ENCODE results near the gene KANSL1. TPM values are rescaled to one million over a fixed set of nuclear protein-coding genes. Genes with fewer than 3 reads are reported as not detected.
"Not testable (repeated sequence)": the region's sequence is repeated elsewhere in the genome, so short reads cannot be mapped to it uniquely, and the experiment has no call there.

The KANSL1 gene
- total and polyA plus RNA-seq, 2 of the 4 experiments (the other 2 are of a cell fraction), result 19.1 to 49.6 TPM

DNA sequence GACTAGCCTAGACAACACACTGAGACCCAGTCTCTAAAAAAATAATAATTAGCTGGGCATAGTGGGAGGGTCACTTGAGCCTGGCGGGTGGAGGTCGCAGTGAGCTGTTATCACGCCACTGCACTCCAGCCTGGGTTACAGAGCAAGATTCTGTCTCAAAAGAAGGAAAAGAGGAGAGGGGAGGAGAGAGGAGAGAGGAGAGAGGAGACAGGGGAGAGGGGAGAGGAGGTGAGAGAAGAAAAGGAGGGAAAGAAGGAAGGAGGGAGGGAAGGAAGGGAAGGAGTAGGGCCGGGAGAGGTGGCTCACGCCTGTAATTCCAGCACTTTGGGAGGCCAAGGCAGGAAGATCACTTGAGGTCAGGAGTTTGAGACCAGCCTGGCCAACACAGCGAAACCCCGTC is 9.8 kb downstream of the KANSL1 start:
- intact Hi-C loops (cut with micrococcal nuclease); H4K8ac ChIP-seq (ENCODE audit: low read depth in 2 of 2, low read length in 2 of 2); CTCF ChIA-PET; H3K14ac ChIP-seq (replicated peaks; ENCODE audit: low read depth, low read length); H3K36me3 ChIP-seq (ENCODE audit: control insufficient read depth, insufficient read depth, low read length); H3K9ac ChIP-seq (ENCODE audit: low read depth, low read length); POLR2A ChIA-PET (ENCODE audit: unreplicated experiment); H3K18ac ChIP-seq (ENCODE audit: low read depth, low read length); H3K9me3 ChIP-seq (ENCODE audit: control insufficient read depth, insufficient read depth, low read length); H3K27ac ChIP-seq (ENCODE audit: insufficient read depth, low read length); H2BK20ac ChIP-seq (ENCODE audit: low read depth, low read length); in situ Hi-C loops (cut with MboI; ENCODE audit: low sequenced_read_pairs); H2BK120ac ChIP-seq (ENCODE audit: low read depth, low read length); ATAC-seq (ENCODE audit: low read depth); H2AFZ ChIP-seq (replicated peaks; ENCODE audit: low read length, poor library complexity); H3K56ac ChIP-seq (ENCODE audit: extremely low read depth, insufficient read depth, low read length); H3K23ac ChIP-seq (ENCODE audit: low read depth, low read length); H2AK5ac ChIP-seq (ENCODE audit: low read depth, low read length); H2BK15ac ChIP-seq (ENCODE audit: low read depth, low read length); H4K91ac ChIP-seq (ENCODE audit: insufficient read depth, low read depth, low read length); H3K4ac ChIP-seq (ENCODE audit: low read depth, low read length); BruUV-seq (replicated peaks); H2AK9ac ChIP-seq (replicated peaks; ENCODE audit: low read depth, low read length, poor library complexity); H2BK5ac ChIP-seq (ENCODE audit: low read depth, low read length, poor library complexity, severe bottlenecking); H4K5ac ChIP-seq (ENCODE audit: low read depth, low read length); H3K4me2 ChIP-seq (ENCODE audit: low read depth, low read length); DNase-seq; H3K4me3 ChIP-seq (ENCODE audit: insufficient read depth, low read depth, low read length); dilution Hi-C loops (cut with HindIII; ENCODE audit: low sequenced_read_pairs, unreplicated experiment); H3K27me3 ChIP-seq (ENCODE audit: control insufficient read depth, insufficient read depth, low read length); H3K4me1 ChIP-seq (ENCODE audit: control insufficient read depth, insufficient read depth, low read length): not testable (repeated sequence)
- peaks cover 100% of the 10 kb centered on the region for H4K20me1 ChIP-seq (ENCODE audit: insufficient read depth, low read length)
- peaks cover 7 to 70% of the 10 kb centered on the region in 2 experiments for H3K79me1 ChIP-seq (ENCODE audit: low read depth in 1 of 2, low read length in 2 of 2)
- H3K9me1 ChIP-seq (ENCODE audit: insufficient read depth, low read length), result peaks cover 23% of the 10 kb centered on the region
- WGBS, 2 experiments (ENCODE audit: extremely low coverage in 2 of 2, insufficient read length in 1 of 2), result 91% methylated on average over 5 of the region's 7 CpGs; no CpG with 5 or more reads in 1 of the 2 experiments

Data from IMR-90 (cell line).